HepG2 (cell line): ENCODE results near the gene DCAF15. TPM values are rescaled to one million over a fixed set of nuclear protein-coding genes. Genes with fewer than 3 reads are reported as not detected.
A peak's percentile ranks its signal among the peaks of the same experiment; 100 is the strongest.

ENCODE experiments used
- HIC2 ChIP-seq: sonication (generic); formaldehyde crosslinking; IDR thresholded peaks from 2 replicates; pipeline ENCODE4 v1.9.0; 2022; ENCODE audit warnings: low read depth, missing genetic modification reagents
- HNRNPH1 ChIP-seq: fragments of 200-400 bp; formaldehyde crosslinking; optimal IDR thresholded peaks from 2 replicates; pipeline ENCODE3; 2017; ENCODE audit warnings: mild to moderate bottlenecking, low read depth, low read length
- KDM2A ChIP-seq: sonication (generic); formaldehyde crosslinking; IDR thresholded peaks from 2 replicates; pipeline ENCODE4 v1.4.0; 2020; ENCODE audit warnings: low read depth, missing genetic modification reagents, borderline replicate concordance
- PHF20 ChIP-seq: sonication (generic); formaldehyde crosslinking; IDR thresholded peaks from 2 replicates; pipeline ENCODE4 v1.5.0; 2020; ENCODE audit warnings: mild to moderate bottlenecking, missing genetic modification reagents
- PPARG ChIP-seq: conservative IDR thresholded peaks from 2 replicates; pipeline ENCODE4 v1.6.1; 2016; ENCODE audit warnings: missing biosample characterization, missing genetic modification reagents
- SP5 ChIP-seq: IDR thresholded peaks from 2 replicates; pipeline ENCODE4 v1.6.1; 2016; ENCODE audit warnings: low read depth, borderline replicate concordance
- TFE3 ChIP-seq: IDR thresholded peaks from 2 replicates; pipeline ENCODE4 v1.6.1; 2016
- ZBTB2 ChIP-seq: sonication (generic); formaldehyde crosslinking; IDR thresholded peaks from 2 replicates; pipeline ENCODE4 v1.8.0; 2022; ENCODE audit warnings: low read depth, missing genetic modification reagents
- ZHX2 ChIP-seq, 2 experiments: sonication (generic) in 1 of 2; formaldehyde crosslinking in 1 of 2; IDR thresholded peaks; 2 replicates each; pipeline versions ENCODE4 v1.6.1 to v1.9.0; 2014 to 2022; ENCODE audit warnings: antibody characterized with exemption in 1 of 2, borderline replicate concordance in 1 of 2, inconsistent platforms in 1 of 2, low read depth in 1 of 2, missing genetic modification reagents in 1 of 2
- ZNF101 ChIP-seq: sonication (generic); formaldehyde crosslinking; IDR thresholded peaks from 2 replicates; pipeline ENCODE4 v1.4.0; 2020; ENCODE audit warnings: mild to moderate bottlenecking, low read depth, missing genetic modification reagents, borderline replicate concordance
- ZNF205 ChIP-seq: IDR thresholded peaks from 2 replicates; pipeline ENCODE4 v1.6.1; 2018; ENCODE audit warnings: missing biosample characterization, missing genetic modification reagents
- ZNF616 ChIP-seq: sonication (generic); formaldehyde crosslinking; IDR thresholded peaks from 2 replicates; pipeline ENCODE4 v1.5.0; 2020; ENCODE audit warnings: low read depth, mild to moderate bottlenecking, missing genetic modification reagents
- ZNF670 ChIP-seq: sonication (generic); formaldehyde crosslinking; IDR thresholded peaks from 2 replicates; pipeline ENCODE4 v1.8.0; 2022; ENCODE audit warnings: mild to moderate bottlenecking, missing genetic modification reagents, borderline replicate concordance
- ZNF83 ChIP-seq: sonication (generic); formaldehyde crosslinking; IDR thresholded peaks from 2 replicates; pipeline ENCODE4 v1.4.0; 2020; ENCODE audit warnings: missing genetic modification reagents, mild to moderate bottlenecking, borderline replicate concordance
- polyA plus RNA-seq, 8 experiments: library from polyadenylated mRNA; depleted of rRNA in 3 of 8; stranded (reverse) in 7 of 8; unstranded in 1 of 8; fragments of >200 nt; fragmentation: Illumina TruSeq in 4 of 8; extraction: Trizol in 4 of 8; gene quantifications; 2 replicates each; pipeline versions ENCODE4 v1.2.1 to v1.2.3, GENCODE V29; 2011 to 2016; ENCODE audit warnings: low read depth in 4 of 8, missing spikeins in 1 of 8, mixed read lengths in 1 of 8; ENCODE audit not compliant: insufficient read depth in 1 of 8
- total RNA-seq, 5 experiments: library from RNA; depleted of rRNA; stranded (reverse); fragments of >200 nt; fragmentation: Illumina TruSeq; extraction: Trizol; gene quantifications; 2 replicates each; pipeline ENCODE4 v1.2.3, GENCODE V29; 2016; ENCODE audit warnings: low read depth in 1 of 5

The DCAF15 gene
- total and polyA plus RNA-seq, 2 of the 13 experiments (the other 11 are each of a cell fraction or from before 2014, with no cell fraction given): 13.6 to 14.0 TPM

- TF ChIP-seq HIC2 (CRISPR knock-in tag) (no peak), ZNF670 (CRISPR knock-in tag) (peak; percentile 73; the same call in 1 of the 2 replicates), KDM2A (CRISPR knock-in tag) (peak; percentile 89), ZNF205 (CRISPR knock-in tag) (peak; percentile 75; the same call in 1 of the 2 replicates), PPARG (CRISPR knock-in tag) (0 out of 2 replicates have a peak, but pooled peaks have one; percentile 22), ZHX2 (IDR thresholded peaks at IDR 0.05; ENCODE audit: low read depth) (no peak; the same call in none of the 2 replicates), ZHX2 (CRISPR knock-in tag; IDR thresholded peaks at IDR 0.05; ENCODE audit: borderline replicate concordance) (peak; percentile 73; the same call in 1 of the 2 replicates), TFE3 (peak; percentile 38; the same call in 1 of the 2 replicates), ZNF83 (CRISPR knock-in tag) (peak; percentile 84; the same call in 1 of the 2 replicates), PHF20 (peak; percentile 83), ZNF616 (CRISPR knock-in tag) (peak; percentile 90), ZNF101 (CRISPR knock-in tag) (no peak), SP5 (CRISPR knock-in tag) (peak; percentile 69; the same call in 1 of the 2 replicates), HNRNPH1 (no peak), ZBTB2 (CRISPR knock-in tag) (peak; percentile 94)
Measured at GRCh38 chr19:13905634-13906520, 46.4 kb upstream of the DCAF15 start, which contains the start of the genes BRME1 and CC2D1A (continued).
